GM18868 (cell line): ENCODE data around the gene CNIH2.
"Not testable (repeated sequence)": the region's sequence is repeated elsewhere in the genome, so short reads cannot be mapped to it uniquely, and the experiment has no call there.

Experiments
- ATAC-seq: cut with Tn5 transposase; IDR thresholded peaks from one replicate; pipeline ENCODE4 v1.9.1; 2021; ENCODE audit warnings: mild to moderate bottlenecking, moderate library complexity; ENCODE audit not compliant: unreplicated experiment

Gene CNIH2

GRCh38 chr11:66275984-66276612 is 1.9 kb upstream of the CNIH2 start:
- no peak for ATAC-seq

- not testable (repeated sequence) for ATAC-seq
Measured at GRCh38 chr11:66276619-66277018, 1.4 kb upstream of the CNIH2 start.

- not testable (repeated sequence) for ATAC-seq
Measured at GRCh38 chr11:66277064-66277463, 911 bp upstream of the CNIH2 start.

GRCh38 chr11:66278363-66279091 is 552 bp downstream of the CNIH2 start:
- ATAC-seq: no peak

- no peak for ATAC-seq
Measured at GRCh38 chr11:66279092-66279734, 1.2 kb downstream of the CNIH2 start.

- no peak for ATAC-seq
Measured at GRCh38 chr11:66280428-66280827, 2.5 kb downstream of the CNIH2 start.

- ATAC-seq: no peak
Measured at GRCh38 chr11:66281001-66281400, 3.0 kb downstream of the CNIH2 start.

- ATAC-seq: no peak
Measured at GRCh38 chr11:66281776-66282467, 3.9 kb downstream of the CNIH2 start.

GRCh38 chr11:66282468-66283455 is 4.8 kb downstream of the CNIH2 start:
- ATAC-seq: peak; percentile 85

GRCh38 chr11:66283461-66284105 is 5.6 kb downstream of the CNIH2 start:
- no peak for ATAC-seq

GRCh38 chr11:66284526-66285078 is 6.6 kb downstream of the CNIH2 start:
- ATAC-seq: no peak

- no peak for ATAC-seq
Measured at GRCh38 chr11:66285250-66285947, 7.4 kb downstream of the CNIH2 start.

- ATAC-seq: no peak
Measured at GRCh38 chr11:66286699-66287098, 8.7 kb downstream of the CNIH2 start.

GRCh38 chr11:66287211-66287888 is 9.4 kb downstream of the CNIH2 start:
- no peak for ATAC-seq

GRCh38 chr11:66287889-66288670 is 10.1 kb downstream of the CNIH2 start:
- ATAC-seq: no peak

- peak; percentile 89 for ATAC-seq
Measured at GRCh38 chr11:66288671-66289547, 10.9 kb downstream of the CNIH2 start, which contains the start of gene YIF1A. Gene YIF1A (minus strand): TSS chr11:66289143. CDS start chr11:66288985, 158 bp downstream.
